ENCODE results near the gene CFAP141.
A peak's percentile ranks its signal among the peaks of the same experiment; 100 is the strongest.
"Not testable (repeated sequence)": the region's sequence is repeated elsewhere in the genome, so short reads cannot be mapped to it uniquely, and the experiment has no call there.

The CFAP141 gene

DNA sequence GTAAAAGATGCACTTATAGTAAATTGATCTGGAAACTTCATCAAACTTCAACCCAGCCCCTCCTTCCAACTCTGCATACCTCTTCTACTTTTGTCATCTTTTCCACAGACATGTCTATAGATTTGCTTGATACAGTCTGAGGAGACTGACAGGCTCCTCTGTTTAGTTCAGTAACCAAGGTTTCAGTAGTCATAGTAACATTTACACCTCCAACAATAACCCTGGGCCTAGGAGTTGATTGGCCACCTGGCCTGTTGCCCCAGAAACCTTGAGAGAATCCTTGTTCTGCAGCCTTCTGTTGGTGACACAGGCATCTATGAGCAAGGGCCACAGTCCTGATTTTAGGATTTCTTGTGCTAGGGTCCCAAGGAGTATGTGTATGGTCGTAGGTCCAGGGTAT is at the start of gene CFAP141:
CFAP141 (minus strand) TSS at position 138 of the 400 bp plus-strand sequence; CDS start at position 112, 26 bp downstream.
- no peak for DNase-seq

DNA sequence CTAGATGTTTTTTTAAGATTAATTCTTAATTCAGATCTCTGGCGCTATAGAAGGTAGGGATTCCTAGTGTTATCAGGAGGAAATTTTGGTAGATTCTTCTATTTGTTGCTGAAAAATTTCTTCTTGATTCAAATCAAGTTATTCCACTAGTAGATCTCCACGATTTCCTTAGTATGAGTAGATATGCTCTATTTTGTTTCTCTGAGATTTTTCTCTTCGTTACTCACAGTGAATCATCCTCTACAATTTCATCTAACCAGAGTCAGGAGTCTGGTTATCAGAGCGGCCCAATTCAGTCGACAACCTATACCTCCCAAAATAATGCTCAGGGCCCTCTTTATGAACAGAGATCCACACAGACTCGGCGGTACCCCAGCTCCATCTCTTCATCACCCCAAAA is 47.5 kb upstream of the CFAP141 start:
- no peak for DNase-seq

DNA sequence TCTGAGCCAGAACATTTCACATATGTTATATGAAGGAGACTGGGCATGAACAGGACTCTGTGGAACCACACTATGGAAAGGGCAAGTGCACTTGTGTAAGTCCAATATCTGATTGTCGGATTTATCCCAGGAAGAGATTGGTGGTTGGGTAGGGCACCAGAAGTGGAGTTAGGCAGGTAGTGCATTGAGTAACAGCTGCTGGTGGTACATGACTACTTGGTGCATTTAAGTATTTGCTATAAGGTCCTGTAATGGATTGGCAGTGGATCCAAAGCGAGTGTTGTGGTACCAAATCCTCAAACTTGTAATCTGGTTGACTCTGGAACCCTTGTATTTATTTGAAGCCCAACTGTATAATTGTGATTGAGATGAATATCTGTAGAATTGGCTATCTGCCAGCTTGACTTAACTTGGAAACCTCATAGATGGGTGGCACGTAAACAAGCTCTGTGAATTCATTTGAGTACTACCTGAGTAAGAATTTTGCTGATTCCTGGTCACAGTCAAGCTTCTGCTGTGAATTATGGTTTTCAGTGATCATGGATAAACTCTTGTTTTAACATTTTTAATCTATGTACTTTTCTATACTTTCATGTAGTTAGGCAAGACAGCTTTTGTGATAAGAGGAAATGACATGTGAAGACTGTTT is 35.7 kb upstream of the CFAP141 start:
- no peak for DNase-seq

DNA sequence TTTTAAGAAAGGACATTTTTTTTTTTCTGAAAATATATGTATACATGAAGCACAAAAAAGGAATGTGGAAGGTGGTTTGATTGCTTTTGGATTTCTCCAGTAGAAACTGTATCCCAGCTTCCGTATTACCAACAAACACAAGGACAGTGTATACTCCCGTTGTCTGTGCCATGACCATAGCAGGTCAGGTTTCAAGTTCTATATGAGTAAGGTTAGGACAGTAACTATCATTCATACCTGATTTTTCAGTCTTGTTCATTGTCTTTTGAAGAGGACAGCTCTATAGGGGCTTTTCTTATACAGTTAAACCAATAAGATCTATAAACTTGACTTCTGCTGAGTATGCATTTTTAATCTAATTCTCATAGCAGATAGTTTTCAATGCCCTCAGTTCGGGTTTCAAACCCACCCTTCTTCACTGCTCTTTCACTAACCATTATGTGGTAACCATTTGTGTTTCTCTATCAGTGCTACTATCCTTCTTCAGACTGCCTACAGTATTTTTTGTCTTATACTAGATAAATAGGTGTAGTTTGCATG is 34.2 kb upstream of the CFAP141 start:
- DNase-seq: no peak

DNA sequence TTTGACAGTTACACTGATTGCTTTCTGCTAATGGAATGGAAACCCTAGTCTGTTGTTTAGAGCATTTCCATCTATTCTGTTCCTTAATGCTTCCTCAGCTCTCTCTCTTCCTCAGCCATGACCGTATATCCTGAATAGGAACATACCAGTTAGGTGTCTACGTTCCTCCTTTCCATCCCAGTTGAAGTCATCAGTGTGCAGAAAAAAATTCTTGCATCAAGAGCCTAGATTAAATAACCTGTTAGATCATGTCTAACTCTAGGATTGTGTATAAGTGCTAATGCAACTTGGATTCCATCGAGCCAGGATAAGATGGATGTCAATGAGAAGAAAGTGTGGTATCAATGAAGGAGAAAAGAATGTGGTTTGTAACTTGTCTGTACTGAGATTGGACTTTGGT is 33.4 kb upstream of the CFAP141 start:
- DNase-seq: no peak

DNA sequence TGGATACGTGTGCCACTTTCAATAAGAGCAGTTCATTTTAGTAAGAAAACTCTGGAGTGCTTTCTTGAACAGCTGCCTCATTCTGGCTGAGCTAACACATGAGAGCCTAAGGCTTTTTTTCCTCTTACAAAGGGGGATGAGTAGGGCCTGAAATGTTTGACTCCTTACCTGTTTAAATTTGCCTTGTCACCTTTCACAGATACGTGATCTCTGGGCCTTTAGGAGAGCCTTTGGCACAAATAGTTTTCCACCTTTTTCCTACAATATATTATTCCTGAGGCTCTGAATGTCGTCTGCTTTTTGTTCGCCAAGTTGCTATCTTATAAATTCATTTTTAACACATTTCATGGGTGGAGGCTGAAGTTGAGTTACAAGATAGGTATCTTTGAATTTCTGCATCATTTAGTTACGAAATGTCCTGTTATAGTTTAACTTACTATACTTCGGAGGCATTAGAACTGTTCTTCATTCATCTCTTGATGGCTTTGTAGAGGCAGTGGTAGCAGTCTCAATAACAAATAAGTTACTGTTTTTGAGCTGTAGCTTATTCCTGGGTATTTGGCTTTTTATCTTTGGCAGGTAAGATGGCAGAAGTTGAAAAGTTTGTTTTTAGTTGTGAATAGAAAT is 31.9 kb upstream of the CFAP141 start:
- DNase-seq: no peak

DNA sequence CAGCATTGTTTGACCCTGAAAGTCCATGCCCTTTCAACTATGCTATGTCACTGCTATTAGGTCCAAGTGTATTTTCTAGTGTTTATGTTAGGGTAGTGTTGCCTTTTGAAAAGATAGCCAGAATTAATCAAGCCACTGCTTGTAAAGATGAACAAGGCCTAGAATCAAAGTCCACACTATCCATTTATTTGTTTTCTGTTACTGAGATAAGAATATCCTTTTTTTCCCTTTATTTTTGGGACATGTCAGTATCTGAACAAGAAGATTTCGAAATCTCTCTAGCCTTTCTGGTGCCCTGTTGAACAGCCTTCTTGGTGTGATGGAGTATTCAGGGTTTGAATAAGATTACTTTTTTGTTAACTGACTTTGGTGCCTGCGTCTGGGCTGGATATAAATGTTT is 31.3 kb upstream of the CFAP141 start:
- no peak for DNase-seq

DNA sequence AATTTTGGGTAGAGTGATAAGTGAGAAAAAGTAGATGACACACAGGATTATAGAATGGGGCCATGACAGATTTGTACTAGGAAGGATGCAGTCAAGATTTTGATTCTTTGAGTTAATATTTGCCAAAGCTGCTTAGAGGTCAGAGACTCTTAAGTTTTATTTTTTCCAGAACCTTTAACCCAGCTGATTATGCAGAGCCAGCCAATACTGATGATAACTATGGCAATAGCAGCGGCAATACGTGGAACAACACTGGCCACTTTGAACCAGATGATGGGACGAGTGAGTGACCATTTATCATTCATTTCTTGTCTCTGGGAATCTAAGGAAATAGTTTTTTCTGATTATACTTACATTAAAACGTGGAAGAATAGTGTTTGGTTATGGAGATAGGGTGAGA is 30.7 kb upstream of the CFAP141 start:
- no peak for DNase-seq

DNA sequence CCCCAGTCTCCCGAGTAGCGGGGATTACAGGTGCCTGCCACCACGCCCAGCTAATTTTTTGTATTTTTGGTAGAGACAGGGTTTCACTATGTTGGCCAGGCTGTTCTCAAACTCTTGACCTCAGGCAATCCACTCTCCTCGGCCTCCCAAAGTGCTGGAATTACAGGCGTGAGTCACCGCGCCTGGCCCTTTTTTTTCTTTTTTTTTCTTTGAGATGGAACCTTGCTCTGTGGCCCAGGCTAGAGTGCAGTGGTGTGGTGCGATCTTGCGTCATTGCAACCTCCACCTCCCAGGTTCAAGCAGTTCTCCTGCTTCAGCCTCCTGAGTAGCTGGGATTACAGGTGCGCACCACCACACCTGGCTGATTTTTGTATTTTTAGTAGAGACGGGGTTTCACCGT is 27.0 kb upstream of the CFAP141 start:
- not testable (repeated sequence) for DNase-seq

DNA sequence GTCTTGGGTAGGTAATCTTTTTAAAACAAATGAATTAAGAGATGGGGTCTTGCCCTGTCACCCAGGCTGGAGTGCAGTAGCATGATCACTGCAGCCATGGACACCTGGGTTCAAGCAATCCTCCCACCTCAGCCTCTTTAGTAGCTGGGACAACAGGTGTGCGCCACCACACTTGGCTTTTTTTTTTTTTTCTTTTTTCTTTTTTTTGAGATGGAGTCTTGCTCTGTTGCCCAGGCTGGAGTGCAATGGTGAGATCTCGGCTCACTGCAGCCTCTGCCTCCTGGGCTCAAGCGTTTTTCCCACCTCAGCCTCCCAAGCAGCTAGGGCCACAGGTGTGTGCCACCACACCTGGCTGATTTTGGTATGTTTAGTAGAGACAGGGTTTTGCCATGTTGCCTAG is 25.0 kb upstream of the CFAP141 start:
- not testable (repeated sequence) for DNase-seq

DNA sequence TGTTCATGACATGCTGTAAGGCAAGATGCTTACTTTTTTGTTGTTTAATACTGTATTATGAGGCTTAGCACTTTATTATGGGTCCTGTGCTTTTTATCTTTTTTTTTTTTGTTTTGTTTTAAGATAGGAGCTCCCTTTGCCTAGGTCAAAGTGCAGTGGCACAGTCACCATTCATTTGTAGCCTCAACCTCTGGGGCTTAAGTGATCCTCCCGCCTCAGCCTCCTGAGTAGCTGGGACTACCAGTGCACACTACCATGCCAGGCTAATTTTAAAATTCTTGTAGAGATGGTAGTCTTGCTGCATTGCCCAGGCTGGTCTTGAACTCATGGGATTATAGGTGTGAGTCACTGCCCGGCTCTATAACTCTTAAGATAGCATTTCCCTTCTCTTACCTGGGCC is 19.2 kb upstream of the CFAP141 start:
- no peak for DNase-seq

DNA sequence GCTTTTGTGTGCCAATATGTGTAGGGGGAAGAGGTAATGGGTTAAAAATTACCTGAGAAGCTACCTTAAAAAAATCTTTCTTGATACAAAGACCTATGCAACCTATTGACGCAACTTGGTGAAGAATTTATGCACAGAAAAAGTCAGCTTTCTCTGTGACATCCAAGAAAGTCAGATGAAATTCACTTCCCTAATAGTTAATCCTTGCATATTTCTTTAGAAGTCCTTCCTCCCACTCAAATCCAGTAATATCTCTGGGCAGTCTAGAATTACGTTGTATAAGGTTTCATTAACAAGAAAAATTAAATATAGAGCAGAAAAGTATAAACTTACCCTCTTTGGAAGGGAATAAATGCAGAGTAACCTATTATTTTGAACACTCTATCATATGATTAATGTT is 17.5 kb upstream of the CFAP141 start:
- no peak for DNase-seq

DNA sequence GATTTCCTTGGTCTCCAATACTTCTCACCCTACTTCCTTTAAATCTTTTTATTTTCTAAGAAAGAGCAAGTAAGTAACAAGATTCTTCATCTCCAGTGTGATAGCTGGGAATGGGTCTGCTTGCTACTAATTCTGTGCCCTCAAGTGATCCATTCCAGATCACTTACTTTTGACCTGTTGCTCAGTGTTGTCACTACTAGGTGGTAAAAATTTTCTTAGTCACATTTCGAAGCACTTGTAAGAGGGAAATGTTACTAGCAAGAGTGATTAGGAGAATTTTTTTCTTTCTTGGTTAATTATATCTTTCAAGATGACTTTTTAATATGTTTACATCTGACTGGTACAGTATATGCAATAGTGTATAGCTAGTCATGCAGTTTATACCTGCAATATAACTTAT is 16.8 kb upstream of the CFAP141 start:
- DNase-seq: no peak

DNA sequence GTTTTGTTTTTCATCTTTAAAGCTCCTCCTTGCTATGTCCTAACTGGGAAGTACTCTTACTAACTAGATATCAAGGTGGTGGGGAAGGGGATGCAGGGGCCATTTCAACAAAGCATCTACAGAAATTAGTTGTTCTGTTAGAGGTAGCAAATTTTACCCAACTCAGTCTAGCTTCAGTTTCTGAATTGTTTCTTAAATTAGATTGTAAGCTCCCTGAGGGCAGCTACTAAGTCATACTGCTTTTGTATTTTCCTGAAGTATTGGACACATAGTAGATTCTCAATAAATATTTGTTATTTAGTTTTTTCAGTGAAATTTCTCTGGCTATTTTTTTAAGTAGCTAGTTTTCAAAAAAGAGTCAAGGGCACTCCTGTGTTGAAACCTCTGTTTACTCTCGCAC is 16.4 kb upstream of the CFAP141 start:
- DNase-seq: no peak

DNA sequence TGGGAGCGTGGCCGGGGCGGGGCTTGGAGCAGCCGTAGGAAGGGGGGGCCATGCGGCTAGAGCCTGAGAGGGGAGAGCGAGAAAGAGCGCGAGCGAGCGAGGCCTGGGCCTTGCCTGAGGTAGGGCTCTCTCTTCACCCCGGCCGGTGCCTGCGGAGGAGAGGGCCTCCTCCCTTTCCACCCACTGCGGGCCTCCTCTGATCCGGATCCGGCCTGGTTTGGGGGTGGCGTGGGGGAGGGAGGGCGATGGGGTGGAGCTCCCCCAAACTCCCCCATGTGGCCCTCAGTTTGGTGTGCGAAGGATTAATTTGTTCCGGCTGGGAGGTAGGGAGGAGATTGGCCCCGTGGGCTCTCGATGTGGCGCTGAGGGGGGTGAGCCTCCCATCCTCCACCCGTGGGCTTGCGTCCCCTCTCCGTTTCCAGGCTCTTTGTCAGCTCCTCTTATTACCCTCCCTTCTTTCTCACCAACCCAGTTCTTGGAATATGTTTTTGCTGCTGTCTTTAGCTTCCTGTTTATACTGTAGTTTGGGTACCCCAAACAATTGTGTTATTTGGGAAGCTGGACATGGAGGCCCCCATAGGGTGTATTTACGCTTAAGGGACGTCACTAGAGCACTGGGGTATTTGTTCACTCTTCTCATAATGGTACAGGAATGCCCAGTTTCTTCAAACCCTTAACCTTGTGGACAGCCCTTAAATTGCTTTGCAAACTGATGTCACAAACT is 15.3 kb upstream of the CFAP141 start:
- DNase-seq: peak; percentile 67

DNA sequence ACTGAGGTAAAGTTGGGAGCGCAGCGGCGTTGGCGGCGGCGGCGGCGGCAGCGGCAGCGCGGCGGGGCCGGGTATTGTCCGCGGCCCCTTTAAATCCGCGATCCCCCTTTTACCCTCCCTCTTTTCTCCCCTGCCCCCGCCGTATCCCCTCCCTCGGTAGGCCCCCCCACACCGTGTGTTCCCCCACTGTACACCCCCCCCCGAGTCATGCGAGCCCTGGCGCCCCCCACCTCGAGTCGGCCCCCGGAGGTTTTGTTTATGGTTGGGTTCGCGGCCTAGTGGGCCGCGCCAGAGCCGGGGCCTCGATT is 14.8 kb upstream of the CFAP141 start:
- no peak for DNase-seq

DNA sequence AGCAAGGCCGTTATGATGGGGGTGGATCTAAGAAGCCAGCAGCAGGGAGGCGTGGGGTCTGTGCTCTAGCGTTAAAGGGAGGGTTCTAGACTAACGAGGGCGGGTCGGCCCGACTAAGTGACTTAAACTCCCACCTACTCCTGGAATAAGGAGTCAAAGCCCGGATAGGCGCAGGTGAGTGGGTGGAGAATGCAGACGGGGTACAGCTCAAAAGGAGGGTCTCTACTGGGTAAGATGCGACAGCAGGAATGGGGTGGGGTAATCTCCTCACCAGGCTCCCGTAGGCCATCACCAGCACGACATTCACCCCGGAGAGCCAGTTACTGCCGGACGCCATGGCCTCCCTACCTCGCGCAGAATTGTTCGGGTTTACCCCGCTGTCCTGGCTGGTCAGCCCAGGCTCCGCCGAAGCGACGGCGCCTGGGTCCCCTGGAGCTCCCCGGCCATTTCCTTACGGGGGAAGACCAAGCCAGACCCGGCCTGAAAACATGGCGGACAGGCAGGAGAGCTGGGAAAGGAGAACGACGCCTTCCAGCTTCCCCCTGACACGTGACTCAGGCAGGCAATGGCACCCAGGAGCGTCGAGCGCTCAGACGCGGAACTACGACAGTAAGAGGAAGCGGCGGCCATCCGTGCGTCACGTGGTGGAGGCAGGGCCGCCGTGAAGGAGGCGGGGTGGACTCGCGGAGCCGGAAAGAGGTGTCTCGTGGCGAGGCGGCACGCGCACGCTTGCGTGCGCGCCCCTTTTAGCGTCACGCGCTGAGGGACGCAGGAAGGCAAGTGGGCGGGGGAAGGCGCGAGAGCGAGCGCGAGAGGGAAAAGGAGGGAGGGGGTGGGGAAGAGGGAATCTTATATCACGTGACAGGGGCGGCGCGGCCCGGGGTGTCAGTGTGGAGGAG is 14.2 kb upstream of the CFAP141 start, which contains the start of gene UBAP2L:
UBAP2L (plus strand) TSS at position 885 of the 899 bp plus-strand sequence. CDS start 4,169 bp downstream, outside the sequence.
- peak; percentile 98 for DNase-seq

DNA sequence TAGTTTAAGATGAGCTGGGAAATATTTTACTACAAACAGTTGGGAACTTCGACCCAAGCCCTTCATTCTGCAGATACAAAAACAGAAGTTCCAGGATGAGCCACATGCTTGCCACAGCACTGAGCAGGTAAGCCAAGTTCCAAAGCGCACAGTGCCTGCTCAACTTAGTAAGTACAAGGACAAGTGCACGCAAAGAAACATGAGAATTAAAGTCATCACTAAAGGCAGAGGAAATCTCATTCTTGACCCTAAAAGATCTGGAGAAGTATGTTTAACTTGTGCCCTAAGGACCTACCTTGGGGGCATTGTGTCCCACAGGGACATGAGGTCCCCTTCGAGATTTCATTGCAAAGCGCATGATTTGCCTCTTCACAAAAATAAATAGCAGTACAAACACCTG is 13.4 kb upstream of the CFAP141 start:
- no peak for DNase-seq

DNA sequence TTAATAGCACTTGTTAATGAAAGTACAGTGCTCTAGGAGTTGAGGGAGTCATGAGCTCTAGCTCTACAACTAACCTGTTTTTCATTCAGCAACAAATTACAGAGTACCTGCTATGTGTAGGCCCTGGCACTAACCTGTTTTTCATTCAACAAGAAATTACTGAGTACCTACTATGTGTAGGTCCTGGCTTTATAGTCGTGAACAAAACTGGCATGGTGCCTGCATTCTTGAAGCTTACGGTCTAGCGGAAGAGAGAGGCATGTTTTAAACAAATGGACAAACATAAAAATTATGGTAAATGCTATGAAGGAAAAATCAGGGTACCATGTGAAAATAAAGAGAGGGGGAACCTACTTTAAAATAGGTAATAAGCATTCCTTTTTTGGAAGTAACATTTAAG is 12.4 kb upstream of the CFAP141 start:
- no peak for DNase-seq

DNA sequence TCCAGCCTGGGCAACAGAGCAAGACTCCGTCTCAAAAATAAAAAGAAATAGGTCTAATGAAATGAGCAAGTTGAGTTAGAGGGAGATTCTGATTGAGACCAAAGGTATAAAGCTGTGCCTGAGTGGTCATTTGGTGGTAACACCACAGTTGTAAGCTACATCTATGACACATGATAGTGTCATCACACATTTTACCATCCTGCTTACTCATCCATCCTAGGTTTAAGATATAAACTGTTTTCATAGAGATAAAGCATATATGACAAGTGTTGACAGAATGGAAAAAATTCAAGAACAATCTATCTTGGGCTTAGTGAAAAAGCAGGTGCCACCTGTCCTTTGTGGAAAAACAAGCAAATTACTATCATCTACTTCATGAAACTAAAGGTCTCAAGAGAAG is 7.1 kb upstream of the CFAP141 start:
- DNase-seq: no peak

DNA sequence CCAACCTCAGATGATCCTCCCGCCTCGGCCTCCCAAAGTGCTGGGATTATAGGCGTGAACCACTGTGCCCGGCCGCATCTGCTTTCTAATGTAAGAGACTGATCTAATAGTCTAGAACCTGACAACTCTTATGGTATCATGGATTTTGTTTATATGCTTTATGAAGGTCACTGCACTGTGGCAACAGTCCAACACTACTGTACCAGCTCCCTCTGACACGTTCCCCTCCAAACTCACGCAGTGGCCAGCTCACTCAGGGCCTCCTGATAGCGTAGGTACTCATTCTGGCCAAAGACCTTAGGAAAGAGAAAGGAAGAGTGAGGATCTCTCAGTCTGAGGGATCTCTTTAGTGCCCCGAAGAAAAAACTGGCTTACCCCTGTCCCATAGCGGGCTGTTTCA is 6.0 kb upstream of the CFAP141 start:
- no peak for DNase-seq

DNA sequence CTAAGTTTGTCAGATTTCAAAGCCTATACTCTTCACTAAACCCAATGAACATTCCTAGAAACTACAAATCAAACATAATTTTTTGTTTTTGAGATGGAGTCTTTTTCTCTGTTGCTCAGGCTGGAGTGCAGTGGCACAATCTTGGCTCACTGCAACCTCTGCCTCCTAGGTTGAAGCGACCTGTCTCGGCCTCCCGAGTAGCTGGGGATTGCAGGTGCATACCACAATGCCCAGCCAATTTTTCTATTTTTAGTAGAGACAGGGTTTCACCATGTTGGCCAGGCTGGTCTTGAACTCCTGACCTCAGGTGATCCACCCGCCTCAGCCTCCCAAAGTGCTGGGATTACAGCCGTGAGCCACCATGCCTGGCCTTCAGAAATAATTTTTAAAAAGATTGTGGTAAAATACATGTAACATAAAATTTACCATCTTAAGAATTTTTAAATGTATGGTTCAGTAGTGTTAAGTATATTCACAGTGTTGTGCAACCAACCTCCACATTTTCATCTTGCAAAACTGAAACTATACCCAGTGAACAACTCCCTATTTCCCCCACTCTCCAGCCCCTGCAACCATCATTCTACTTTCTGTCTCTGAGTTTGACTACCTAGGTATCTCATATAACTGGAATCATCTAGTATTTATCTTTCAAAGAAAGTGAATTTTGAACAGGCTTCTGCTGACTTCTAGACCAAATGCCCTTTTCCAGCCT is 2.7 kb upstream of the CFAP141 start:
- DNase-seq: no peak

All from activated gamma-delta T cell treated with Interleukin-2 at 50 U/mL for 16 hours (primary cell).